Fibroblast of pulmonary artery (primary cell): Measurements from ENCODE around the gene MED26.
A peak's percentile ranks its signal among the peaks of the same experiment; 100 is the strongest.

Experiments
- DNase-seq: peaks from one replicate; pipeline ENCODE4 v3.0.0-alpha.2; 2010; ENCODE audit warnings: low read depth
- H3K4me3 ChIP-seq: replicated peaks from 2 replicates; pipeline ENCODE4 v1.5.1; 2011; ENCODE audit warnings: low read depth, mild to moderate bottlenecking, control low read depth, low read length, moderate library complexity
- CTCF ChIP-seq: IDR thresholded peaks from 2 replicates; pipeline ENCODE4 v1.5.1; 2011; ENCODE audit warnings: mild to moderate bottlenecking, control low read depth, low read length, inconsistent platforms; ENCODE audit errors: missing control alignments

MED26 gene

GRCh38 chr19:16569609-16570320 lies 58.2 kb downstream of the MED26 start:
- DNase-seq, result no peak
- no peak overlapping the region for H3K4me3 ChIP-seq
- TF ChIP-seq CTCF, result no peak

DNA sequence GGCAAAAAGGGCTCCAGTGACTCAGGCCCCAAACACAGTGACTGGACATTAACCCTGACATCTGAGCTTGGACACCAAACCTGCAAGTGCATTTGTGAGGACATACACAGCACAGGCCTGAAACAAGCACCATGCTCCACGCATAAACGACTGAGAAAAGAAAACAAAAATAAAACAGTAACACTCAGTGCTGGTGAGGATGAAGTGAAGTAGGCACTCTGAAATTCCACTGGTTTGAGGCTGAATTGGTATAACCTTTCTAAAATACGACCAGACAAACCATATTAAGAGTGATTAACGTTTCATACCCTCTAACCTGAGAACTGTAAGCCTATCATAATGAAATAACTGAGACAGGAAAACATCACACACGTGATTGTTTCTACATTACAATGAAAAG lies 61.3 kb downstream of the MED26 start:
- no peak overlapping the region for H3K4me3 ChIP-seq
- no peak for TF ChIP-seq CTCF

DNA sequence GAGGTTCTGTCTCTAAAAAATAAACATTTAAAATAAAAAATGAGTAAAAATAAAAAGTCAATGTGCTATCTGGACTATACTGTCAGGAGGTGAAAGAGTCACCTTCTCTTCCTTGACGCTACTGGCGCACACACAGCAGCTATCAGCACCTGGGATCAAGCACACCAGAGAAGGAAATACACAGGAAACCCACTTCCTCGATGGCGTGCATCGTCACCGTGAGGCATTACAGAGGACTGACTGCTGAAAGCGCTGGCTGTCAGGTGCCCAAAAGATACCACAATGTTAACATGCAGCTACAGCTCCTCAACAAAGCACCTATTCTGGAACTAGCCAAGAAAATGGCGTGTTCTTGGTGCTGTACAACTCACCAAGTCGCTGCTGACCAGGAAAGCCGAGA lies 61.8 kb downstream of the MED26 start:
- H3K4me3 ChIP-seq, result no peak overlapping the region
- DNase-seq, result no peak
- TF ChIP-seq CTCF, result no peak

More for the DNA sequence above, 61.3 kb downstream of the MED26 start:
- DNase-seq, result no peak

GRCh38 chr19:16564842-16565241 lies 63.2 kb downstream of the MED26 start:
- TF ChIP-seq CTCF, result no peak
- no peak for DNase-seq
- no peak overlapping the region for H3K4me3 ChIP-seq

DNA sequence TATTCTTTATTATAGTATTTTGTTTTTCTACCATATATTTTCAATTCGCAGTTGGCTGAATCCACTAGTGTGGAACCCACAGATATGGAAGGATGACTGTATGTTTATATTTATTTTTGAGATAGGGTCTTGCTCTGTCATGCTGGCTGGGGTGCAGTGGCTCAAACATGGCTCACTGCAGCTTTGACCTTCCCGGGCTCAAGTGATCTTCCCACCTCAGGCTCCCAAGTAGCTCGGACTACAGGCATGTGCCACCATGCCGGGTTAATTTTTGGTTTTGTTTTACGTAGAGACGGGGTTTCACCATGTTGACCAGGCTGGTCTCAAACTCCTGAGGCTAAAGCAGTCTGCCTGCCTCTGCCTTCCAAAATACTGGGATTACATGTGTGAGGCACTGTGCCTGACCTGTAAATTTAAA lies 65.4 kb downstream of the MED26 start:
- no peak for TF ChIP-seq CTCF
- DNase-seq, result no peak
- H3K4me3 ChIP-seq, result no peak overlapping the region

DNA sequence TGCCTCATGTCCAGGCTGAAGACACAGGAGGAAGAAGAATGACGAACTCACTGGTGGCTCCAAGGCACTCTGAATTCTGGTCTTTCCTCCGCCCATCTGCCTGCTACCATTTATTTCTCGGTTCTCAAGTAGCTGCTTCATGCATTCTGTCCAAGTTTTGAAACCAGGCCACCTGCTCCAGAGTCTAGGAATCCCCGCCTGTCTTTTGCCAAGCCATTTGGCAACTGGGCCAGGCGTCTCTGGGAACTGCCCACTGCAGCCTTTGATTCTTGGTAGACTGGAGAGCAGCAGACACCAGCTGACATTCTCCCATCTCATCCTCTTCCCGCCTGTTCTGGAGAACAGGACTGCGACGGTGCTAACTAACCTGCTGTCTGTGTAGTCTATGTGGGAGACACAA lies 66.6 kb downstream of the MED26 start:
- no peak for DNase-seq
- H3K4me3 ChIP-seq, result no peak overlapping the region
- TF ChIP-seq CTCF, result no peak

DNA sequence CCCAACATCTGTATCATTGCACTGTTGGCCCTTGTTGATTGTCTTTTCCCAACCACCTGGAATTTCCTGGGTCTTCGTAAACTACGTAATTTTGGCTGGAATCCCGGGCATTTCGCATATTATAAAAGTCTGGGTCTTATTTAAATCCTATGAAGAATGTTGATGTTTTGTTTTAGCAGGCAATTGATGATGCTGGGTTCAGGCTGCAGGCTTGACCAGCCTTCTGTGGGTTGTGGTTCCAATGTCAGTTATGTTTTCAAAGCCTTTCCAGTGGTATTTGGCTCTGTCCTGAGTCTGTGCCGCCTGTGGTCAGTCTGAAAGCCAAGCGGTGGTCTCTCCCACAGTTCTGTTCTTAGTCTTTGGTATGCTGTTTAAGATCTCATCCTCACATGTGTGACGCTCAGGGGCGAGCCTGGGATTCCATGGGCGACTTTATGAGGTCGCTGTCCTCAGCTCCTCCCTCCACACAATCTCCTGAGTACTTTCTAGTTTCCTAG lies 68.2 kb downstream of the MED26 start:
- DNase-seq, result peak; percentile 18
- no peak overlapping the region for H3K4me3 ChIP-seq
- no peak for TF ChIP-seq CTCF
